ENCODE measurements around the gene IPO13. TPM values are rescaled to one million over a fixed set of nuclear protein-coding genes. Genes with fewer than 3 reads are reported as not detected.

Gene IPO13
- total RNA-seq, 4 donors from 2014 or later = 22.7 to 64.9 (median 36.5) TPM

GRCh38 chr1:43994794-43995790, 48.3 kb downstream of the IPO13 start:
- H3K4me3 ChIP-seq = no peak overlapping the region
- intact Hi-C loops (cut with DNase I; ENCODE audit: low total_unique reads) = no loop called here
- H3K4me1 ChIP-seq = peaks cover 5 to 23% (median 17%) of the 10 kb centered on the region in 4 donors
- no peaks in the 10 kb centered on the region for H3K9me3 ChIP-seq
- no peak for TF ChIP-seq POLR2A (IDR thresholded peaks at IDR 0.05)
- peak in 4 of 5 experiments; percentile 13 to 40 (median 32) for TF ChIP-seq CTCF (IDR thresholded peaks at IDR 0.05)
- in situ Hi-C loops (cut with MboI; ENCODE audit: low pct_ligation_motif_present in 1 of 4, low pct_unique_long_range_greater_than_20kb in 1 of 4, low sequenced_read_pairs in 3 of 4) = loop anchor here in 1 of 4 donors (10.0 kb wide), 1 partner anchor 50 kb away; no protein-coding TSS in a partner anchor
- WGBS, 2 donors (ENCODE audit: low coverage in 1 of 2) = 71 to 76% methylated on average over 4 to 15 of the region's 15 CpGs
- no peaks in the 10 kb centered on the region for H3K27me3 ChIP-seq
- peak; percentile 37 for DNase-seq
- no peaks in the 10 kb centered on the region for H3K36me3 ChIP-seq
- peak overlapping the region in 1 of 4 donors; percentile 33 for H3K27ac ChIP-seq

DNA sequence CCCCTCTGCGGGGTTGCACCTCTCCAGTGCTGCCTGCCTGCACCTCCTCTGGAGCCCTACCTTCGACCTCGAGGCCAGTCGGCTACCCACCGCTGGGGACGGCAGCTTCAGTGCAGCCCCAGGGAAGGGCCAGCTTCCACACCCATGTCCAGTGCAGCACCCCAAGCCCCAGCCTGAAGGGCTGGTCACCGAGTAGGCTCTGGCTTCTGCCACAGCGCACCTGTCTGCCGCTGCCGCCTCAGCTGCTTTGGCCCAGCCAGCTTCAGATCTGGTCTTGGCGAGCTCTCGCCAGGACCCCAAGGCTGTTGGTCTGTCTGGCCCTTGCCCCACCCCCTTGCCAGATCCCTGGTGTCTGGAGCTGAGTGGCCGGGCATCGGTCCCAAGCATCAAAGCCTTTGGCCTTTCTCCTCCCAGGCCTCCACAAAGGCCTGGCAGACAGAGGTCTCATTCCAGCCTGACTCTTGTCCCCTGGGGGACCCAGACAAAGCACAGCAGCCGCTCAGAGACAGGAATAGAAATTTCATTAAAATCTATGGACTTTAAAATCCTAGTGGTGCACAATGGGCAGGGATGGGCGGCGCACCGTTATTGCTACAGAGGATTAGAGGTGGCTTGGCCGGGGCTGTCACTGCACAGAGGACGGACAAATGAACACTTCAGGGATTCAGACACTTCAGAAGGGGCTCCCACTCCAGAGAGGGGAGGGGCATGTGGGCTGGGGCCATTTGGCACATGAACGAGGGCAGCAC, 49.4 kb downstream of the IPO13 start:
- H3K9me3 ChIP-seq = no peaks in the 10 kb centered on the region
- peak overlapping the region in 1 of 4 donors; percentile 68 for H3K27ac ChIP-seq
- peaks cover 0 to 16% (median 8%) of the 10 kb centered on the region in 4 donors for H3K4me1 ChIP-seq
- no peaks in the 10 kb centered on the region for H3K27me3 ChIP-seq
- in situ Hi-C loops (cut with MboI; ENCODE audit: low pct_ligation_motif_present in 1 of 4, low pct_unique_long_range_greater_than_20kb in 1 of 4, low sequenced_read_pairs in 3 of 4) (loop anchor here in 1 of 4 donors (10.0 kb wide), 1 partner anchor 49 kb away; no protein-coding TSS in a partner anchor), intact Hi-C loops (cut with DNase I; ENCODE audit: low total_unique reads) (no loop called here)
- H3K4me3 ChIP-seq = no peak overlapping the region
- no peak for TF ChIP-seq POLR2AphosphoS5 (IDR thresholded peaks at IDR 0.05)
- TF ChIP-seq POLR2A (IDR thresholded peaks at IDR 0.05) = no peak
- no peak for TF ChIP-seq EP300 (IDR thresholded peaks at IDR 0.05; ENCODE audit: low read depth)
- TF ChIP-seq CTCF (IDR thresholded peaks at IDR 0.05) = no peak
- no peaks in the 10 kb centered on the region for H3K36me3 ChIP-seq
- WGBS, 2 donors (ENCODE audit: low coverage in 1 of 2) = 80 to 88% methylated on average over 2 to 21 of the region's 21 CpGs
- no peak for DNase-seq

GRCh38 chr1:43996733-43997115, 50.0 kb downstream of the IPO13 start:
- no peak overlapping the region for H3K4me3 ChIP-seq
- no peak for DNase-seq
- WGBS, 2 donors (ENCODE audit: low coverage in 1 of 2) = 44 to 92% methylated on average over 3 to 6 of the region's 6 CpGs
- H3K27ac ChIP-seq = peak overlapping the region in 2 of 4 donors; percentile 37 to 68
- H3K9me3 ChIP-seq = no peaks in the 10 kb centered on the region
- H3K36me3 ChIP-seq = no peaks in the 10 kb centered on the region
- intact Hi-C loops (cut with DNase I; ENCODE audit: low total_unique reads) = no loop called here
- in situ Hi-C loops (cut with MboI; ENCODE audit: low pct_ligation_motif_present in 1 of 4, low pct_unique_long_range_greater_than_20kb in 1 of 4, low sequenced_read_pairs in 3 of 4) = loop anchor here in 1 of 4 donors (10.0 kb wide), 1 partner anchor 48 kb away; no protein-coding TSS in a partner anchor
- H3K27me3 ChIP-seq = no peaks in the 10 kb centered on the region
- peaks cover 0 to 16% (median 7%) of the 10 kb centered on the region in 4 donors for H3K4me1 ChIP-seq
- TF ChIP-seq CTCF (IDR thresholded peaks at IDR 0.05) (no peak), POLR2AphosphoS5 (IDR thresholded peaks at IDR 0.05) (no peak), POLR2A (IDR thresholded peaks at IDR 0.05) (no peak), EP300 (IDR thresholded peaks at IDR 0.05; ENCODE audit: low read depth) (no peak)

Measured in transverse colon (tissue), 4 donors.